K562 (cell line): ENCODE measurements around the gene LAMTOR4. TPM values are rescaled to one million over a fixed set of nuclear protein-coding genes. Genes with fewer than 3 reads are reported as not detected.

ENCODE experiments used
- HNRNPUL1 ChIP-seq: fragments of 200-400 bp; formaldehyde crosslinking; IDR thresholded peaks from 2 replicates; pipeline ENCODE4 v1.6.1; 2017; ENCODE audit warnings: low read length
- ILF3 ChIP-seq: fragments of 450-650 bp; IDR thresholded peaks from 2 replicates; pipeline ENCODE4 v1.6.1; 2018; ENCODE audit warnings: antibody characterized with exemption, mild to moderate bottlenecking, moderate library complexity, borderline replicate concordance
- KAT8 ChIP-seq: fragments of 450-650 bp; IDR thresholded peaks from 2 replicates; pipeline ENCODE4 v1.6.1; 2016; ENCODE audit warnings: low read depth, mild to moderate bottlenecking
- LARP7 ChIP-seq: fragments of 450-650 bp; IDR thresholded peaks from 2 replicates; pipeline ENCODE4 v1.6.1; 2016
- STAT6 ChIP-seq: sonication (generic); formaldehyde crosslinking; IDR thresholded peaks from 2 replicates; pipeline ENCODE4 v1.8.1; 2023; ENCODE audit warnings: mild to moderate bottlenecking, missing genetic modification reagents
- TFE3 ChIP-seq: fragments of 450-650 bp; formaldehyde crosslinking; IDR thresholded peaks from 2 replicates; pipeline ENCODE4 v1.4.0; 2020; ENCODE audit warnings: mild to moderate bottlenecking, mixed read lengths
- polyA plus RNA-seq, 8 experiments: library from polyadenylated mRNA; depleted of rRNA in 4 of 8; stranded (reverse) in 5 of 8; unstranded in 3 of 8; fragments of >200 nt; fragmentation: Nextera tagmentation in 2 of 8; fragmentation: Illumina TruSeq in 1 of 8; extraction: Ambion mirVana in 2 of 8; extraction: Trizol in 1 of 8; gene quantifications; 2 replicates each; pipeline versions ENCODE4 v1.2.1 to v1.2.3, GENCODE V29; 2011 to 2014; ENCODE audit warnings: inconsistent platforms in 1 of 8, missing spikeins in 1 of 8
- total RNA-seq, 7 experiments: library from RNA; depleted of rRNA in 6 of 7; stranded (reverse); fragments of >200 nt in 6 of 7; fragmentation: Illumina TruSeq in 2 of 7; extraction: Trizol in 2 of 7; gene quantifications; 2 replicates each; pipeline versions ENCODE4 v1.2.1 to v1.2.3, GENCODE V29; 2011 to 2021; ENCODE audit warnings: low replicate concordance in 1 of 7
- TF ChIP-seq, protein P1 (sequence below): fragments of 250-450 bp; sonication (Bioruptor Pico); IDR thresholded peaks from 2 replicates; pipeline ENCODE4 v1.4.0; 2020; ENCODE audit warnings: mild to moderate bottlenecking, moderate library complexity
- TF ChIP-seq, protein P2 (sequence below): fragments of 450-650 bp; IDR thresholded peaks from 2 replicates; pipeline ENCODE4 v1.6.1; 2016; ENCODE audit warnings: antibody characterized with exemption

LAMTOR4 gene
- total and polyA plus RNA-seq, 9 of the 15 experiments (the other 6 are each of a cell fraction or from before 2014, with no cell fraction given), result 79.6 to 314 (median 195) TPM

DNA sequence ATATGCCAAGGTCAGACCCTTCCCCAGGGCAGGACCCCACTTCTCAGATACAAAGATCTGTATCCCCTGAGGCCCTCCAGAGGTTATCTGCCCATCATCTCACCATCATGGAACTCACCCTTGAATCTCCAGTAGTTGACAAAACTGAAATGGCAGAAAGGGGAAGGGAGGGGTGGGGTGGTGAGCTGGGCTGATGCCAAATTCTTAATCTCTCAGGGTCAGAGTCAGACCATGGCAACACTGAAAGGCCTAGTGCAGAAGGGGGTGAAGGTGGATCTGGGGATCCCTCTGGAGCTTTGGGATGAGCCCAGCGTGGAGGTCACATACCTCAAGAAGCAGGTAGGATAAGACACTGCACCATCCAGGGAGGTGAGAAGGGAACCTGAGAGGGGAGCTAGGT is 26.1 kb upstream of the LAMTOR4 start (continued):
- TF ChIP-seq, protein P1, sequence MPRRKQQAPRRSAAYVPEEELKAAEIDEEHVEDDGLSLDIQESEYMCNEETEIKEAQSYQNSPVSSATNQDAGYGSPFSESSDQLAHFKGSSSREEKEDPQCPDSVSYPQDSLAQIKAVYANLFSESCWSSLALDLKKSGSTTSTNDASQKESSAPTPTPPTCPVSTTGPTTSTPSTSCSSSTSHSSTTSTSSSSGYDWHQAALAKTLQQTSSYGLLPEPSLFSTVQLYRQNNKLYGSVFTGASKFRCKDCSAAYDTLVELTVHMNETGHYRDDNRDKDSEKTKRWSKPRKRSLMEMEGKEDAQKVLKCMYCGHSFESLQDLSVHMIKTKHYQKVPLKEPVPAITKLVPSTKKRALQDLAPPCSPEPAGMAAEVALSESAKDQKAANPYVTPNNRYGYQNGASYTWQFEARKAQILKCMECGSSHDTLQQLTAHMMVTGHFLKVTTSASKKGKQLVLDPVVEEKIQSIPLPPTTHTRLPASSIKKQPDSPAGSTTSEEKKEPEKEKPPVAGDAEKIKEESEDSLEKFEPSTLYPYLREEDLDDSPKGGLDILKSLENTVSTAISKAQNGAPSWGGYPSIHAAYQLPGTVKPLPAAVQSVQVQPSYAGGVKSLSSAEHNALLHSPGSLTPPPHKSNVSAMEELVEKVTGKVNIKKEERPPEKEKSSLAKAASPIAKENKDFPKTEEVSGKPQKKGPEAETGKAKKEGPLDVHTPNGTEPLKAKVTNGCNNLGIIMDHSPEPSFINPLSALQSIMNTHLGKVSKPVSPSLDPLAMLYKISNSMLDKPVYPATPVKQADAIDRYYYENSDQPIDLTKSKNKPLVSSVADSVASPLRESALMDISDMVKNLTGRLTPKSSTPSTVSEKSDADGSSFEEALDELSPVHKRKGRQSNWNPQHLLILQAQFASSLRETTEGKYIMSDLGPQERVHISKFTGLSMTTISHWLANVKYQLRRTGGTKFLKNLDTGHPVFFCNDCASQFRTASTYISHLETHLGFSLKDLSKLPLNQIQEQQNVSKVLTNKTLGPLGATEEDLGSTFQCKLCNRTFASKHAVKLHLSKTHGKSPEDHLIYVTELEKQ, result no peak
- no peak for TF ChIP-seq HNRNPUL1
- TF ChIP-seq LARP7, result no peak
- TF ChIP-seq STAT6, result no peak
- TF ChIP-seq ILF3, result no peak
- no peak for TF ChIP-seq TFE3
- TF ChIP-seq, protein P2, sequence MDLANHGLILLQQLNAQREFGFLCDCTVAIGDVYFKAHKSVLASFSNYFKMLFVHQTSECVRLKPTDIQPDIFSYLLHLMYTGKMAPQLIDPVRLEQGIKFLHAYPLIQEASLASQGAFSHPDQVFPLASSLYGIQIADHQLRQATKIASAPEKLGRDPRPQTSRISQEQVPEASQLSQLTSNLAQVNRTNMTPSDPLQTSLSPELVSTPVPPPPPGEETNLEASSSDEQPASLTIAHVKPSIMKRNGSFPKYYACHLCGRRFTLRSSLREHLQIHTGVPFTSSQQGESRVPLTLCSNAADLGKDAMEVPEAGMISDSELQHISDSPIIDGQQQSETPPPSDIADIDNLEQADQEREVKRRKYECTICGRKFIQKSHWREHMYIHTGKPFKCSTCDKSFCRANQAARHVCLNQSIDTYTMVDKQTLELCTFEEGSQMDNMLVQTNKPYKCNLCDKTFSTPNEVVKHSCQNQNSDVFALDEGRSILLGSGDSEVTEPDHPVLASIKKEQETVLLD, result peak; percentile 46; the same call in 1 of the 2 replicates
- TF ChIP-seq KAT8, result no peak
